Osteocyte (in vitro differentiated cells): Measurements from ENCODE around the gene SCGB2B2. TPM values are rescaled to one million over a fixed set of nuclear protein-coding genes. Genes with fewer than 3 reads are reported as not detected.
A peak's percentile ranks its signal among the peaks of the same experiment; 100 is the strongest.

Source experiments
- DNase-seq: peaks from one replicate; pipeline ENCODE4 v3.0.0; 2021; ENCODE audit warnings: mixed read lengths; ENCODE audit not compliant: unreplicated experiment; ENCODE audit errors: extremely low spot score
- H3K27ac Mint-ChIP-seq: one replicate; pipeline ENCODE4 v1.8.0; 2021; ENCODE audit warnings: mild to moderate bottlenecking, mixed read lengths; ENCODE audit not compliant: unreplicated experiment
- H3K27me3 Mint-ChIP-seq: one replicate; pipeline ENCODE4 v1.8.0; 2021; ENCODE audit warnings: mixed read lengths; ENCODE audit not compliant: unreplicated experiment
- H3K36me3 Mint-ChIP-seq: one replicate; pipeline ENCODE4 v1.8.0; 2021; ENCODE audit warnings: mixed read lengths; ENCODE audit not compliant: unreplicated experiment
- H3K4me1 Mint-ChIP-seq: one replicate; pipeline ENCODE4 v1.8.0; 2021; ENCODE audit warnings: mixed read lengths; ENCODE audit not compliant: unreplicated experiment
- H3K4me3 Mint-ChIP-seq: one replicate; pipeline ENCODE4 v1.8.0; 2021; ENCODE audit warnings: mild to moderate bottlenecking, moderate library complexity, mixed read lengths; ENCODE audit not compliant: unreplicated experiment
- H3K9me3 Mint-ChIP-seq: one replicate; pipeline ENCODE4 v1.8.0; 2021; ENCODE audit warnings: mixed read lengths; ENCODE audit not compliant: unreplicated experiment
- CTCF ChIP-seq: fragments of 200-600 bp; sonication (generic); IDR thresholded peaks from 2 replicates; pipeline ENCODE4 v1.5.0; 2021; ENCODE audit warnings: antibody characterized with exemption, mild to moderate bottlenecking, moderate library complexity
- total RNA-seq: library from RNA; stranded (reverse); gene quantifications from 2 replicates; pipeline ENCODE4 v1.2.1, GENCODE V29; 2021

Gene SCGB2B2
- total RNA-seq, 1 donor from 2014 or later, result 0.78 TPM

GRCh38 chr19:34712395-34713261 lies 35.7 kb upstream of the SCGB2B2 start:
- Mint-ChIP-seq H3K9me3 (peaks cover 9% of the 10 kb centered on the region), H3K4me1 (peaks cover 1% of the 10 kb centered on the region), H3K4me3 (no peak overlapping the region), H3K36me3 (no peaks in the 10 kb centered on the region), H3K27ac (no peak overlapping the region), H3K27me3 (peaks cover 10% of the 10 kb centered on the region)
- TF ChIP-seq CTCF, result peak; percentile 72
- DNase-seq, result no peak

GRCh38 chr19:34711890-34712289 lies 34.9 kb upstream of the SCGB2B2 start:
- Mint-ChIP-seq H3K36me3 (no peaks in the 10 kb centered on the region), H3K4me1 (peaks cover 1% of the 10 kb centered on the region), H3K27ac (no peak overlapping the region), H3K27me3 (peaks cover 7% of the 10 kb centered on the region), H3K4me3 (no peak overlapping the region), H3K9me3 (peaks cover 9% of the 10 kb centered on the region)
- no peak for TF ChIP-seq CTCF
- DNase-seq, result no peak

GRCh38 chr19:34707661-34708060 lies 30.7 kb upstream of the SCGB2B2 start:
- TF ChIP-seq CTCF, result no peak
- Mint-ChIP-seq H3K27ac (no peak overlapping the region), H3K9me3 (peaks cover 11% of the 10 kb centered on the region), H3K4me3 (no peak overlapping the region), H3K27me3 (peaks cover 3% of the 10 kb centered on the region), H3K4me1 (peaks cover 1% of the 10 kb centered on the region), H3K36me3 (no peaks in the 10 kb centered on the region)
- DNase-seq, result no peak

- Mint-ChIP-seq H3K36me3 (peaks cover under 1% of the 10 kb centered on the region), H3K27ac (no peak overlapping the region), H3K4me3 (no peak overlapping the region), H3K4me1 (no peaks in the 10 kb centered on the region), H3K27me3 (no peaks in the 10 kb centered on the region), H3K9me3 (peaks cover 19% of the 10 kb centered on the region)
- no peak for TF ChIP-seq CTCF
- DNase-seq, result no peak
Measured at GRCh38 chr19:34692549-34692948, 15.6 kb upstream of the SCGB2B2 start.

- H3K27me3 Mint-ChIP-seq, result no peaks in the 10 kb centered on the region
- no peak overlapping the region for H3K4me3 Mint-ChIP-seq
- no peak overlapping the region for H3K27ac Mint-ChIP-seq
- TF ChIP-seq CTCF, result no peak
- no peak for DNase-seq
- no peaks in the 10 kb centered on the region for H3K4me1 Mint-ChIP-seq
- peaks cover 6% of the 10 kb centered on the region for H3K36me3 Mint-ChIP-seq
- peaks cover 40% of the 10 kb centered on the region for H3K9me3 Mint-ChIP-seq
Measured at GRCh38 chr19:34690372-34690771, 13.4 kb upstream of the SCGB2B2 start.
